Measurements from ENCODE around the gene CSMD2. TPM values are rescaled to one million over a fixed set of nuclear protein-coding genes. Genes with fewer than 3 reads are reported as not detected.

CSMD2 gene
- total and polyA plus RNA-seq, 2 experiments from 2014 or later, result 5.3 to 16.6 TPM

DNA sequence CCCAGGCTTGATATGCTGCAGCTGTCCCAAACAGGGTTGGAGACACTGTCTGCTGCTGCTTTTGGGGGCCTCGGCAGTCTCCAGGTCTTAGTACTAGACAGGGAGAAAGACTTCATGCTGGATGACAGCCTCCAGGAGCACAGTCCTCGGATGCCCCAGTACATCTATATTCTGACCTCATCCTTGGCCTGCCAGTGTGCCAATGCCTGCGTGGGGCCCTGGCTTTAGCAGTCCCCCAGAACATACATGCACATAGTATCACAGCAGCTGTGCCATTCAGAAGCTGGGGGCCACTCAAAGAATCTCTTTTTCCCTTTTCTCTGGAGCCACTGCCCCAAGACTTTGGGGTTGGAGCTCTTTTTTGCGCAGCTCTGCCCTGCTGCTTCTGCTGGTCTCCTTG, 697.0 kb downstream of the CSMD2 start:
- Histone ChIP-seq H3K27me3 (ENCODE audit: insufficient read depth) (0 out of 2 replicates have a peak, but pooled peaks cover 3% of the 10 kb centered on the region), H3K9me2 (ENCODE audit: insufficient read depth) (no peaks in the 10 kb centered on the region), H3K4me2 (no peak overlapping the region), H4K20me1 (replicated peaks; ENCODE audit: insufficient read depth) (no peaks in the 10 kb centered on the region), H3K4me3 (no peak overlapping the region), H3K4me1 (ENCODE audit: insufficient read depth) (peaks cover 7% of the 10 kb centered on the region; the same call in 1 of the 2 replicates), H3K36me3 (ENCODE audit: insufficient read depth) (no peaks in the 10 kb centered on the region), H3F3A (replicated peaks; ENCODE audit: low read depth) (no peaks in the 10 kb centered on the region), H3K79me2 (replicated peaks; ENCODE audit: insufficient read depth) (no peaks in the 10 kb centered on the region), H2AFZ (no peak overlapping the region), H3K27ac (ENCODE audit: low read depth) (no peak overlapping the region)
- Mint-ChIP-seq H3K36me3 (ENCODE audit: low read depth) (no peaks in the 10 kb centered on the region; the same call in 2 of the 3 replicates), H3K4me3 (no peak overlapping the region), H3K27me3 (ENCODE audit: insufficient read depth, low read depth, poor library complexity) (peaks cover 13% of the 10 kb centered on the region), H3K4me1 (peaks cover 18% of the 10 kb centered on the region), H3K27ac (no peak overlapping the region), H3K9me3 (no peaks in the 10 kb centered on the region)
- ATAC-seq, result no peak
- TF ChIP-seq ZNF331 (CRISPR knock-in tag; IDR thresholded peaks at IDR 0.05; ENCODE audit: low read depth) (no peak), EZH2 (IDR thresholded peaks at IDR 0.05; ENCODE audit: low read depth, unreplicated experiment) (no peak), JUNB (IDR thresholded peaks at IDR 0.05; ENCODE audit: unreplicated experiment) (no peak), ZNF114 (CRISPR knock-in tag; IDR thresholded peaks at IDR 0.05) (no peak), STAT1 (IDR thresholded peaks at IDR 0.05; ENCODE audit: unreplicated experiment) (no peak), EZH2phosphoT487 (IDR thresholded peaks at IDR 0.05; ENCODE audit: unreplicated experiment) (no peak), POLR2AphosphoS5 (IDR thresholded peaks at IDR 0.05; ENCODE audit: low read depth) (no peak), NANOG (IDR thresholded peaks at IDR 0.05; ENCODE audit: borderline replicate concordance) (no peak), CREB1 (CRISPR knock-in tag; IDR thresholded peaks at IDR 0.05; ENCODE audit: low read depth) (no peak)
- TF ChIP-seq, protein P1, sequence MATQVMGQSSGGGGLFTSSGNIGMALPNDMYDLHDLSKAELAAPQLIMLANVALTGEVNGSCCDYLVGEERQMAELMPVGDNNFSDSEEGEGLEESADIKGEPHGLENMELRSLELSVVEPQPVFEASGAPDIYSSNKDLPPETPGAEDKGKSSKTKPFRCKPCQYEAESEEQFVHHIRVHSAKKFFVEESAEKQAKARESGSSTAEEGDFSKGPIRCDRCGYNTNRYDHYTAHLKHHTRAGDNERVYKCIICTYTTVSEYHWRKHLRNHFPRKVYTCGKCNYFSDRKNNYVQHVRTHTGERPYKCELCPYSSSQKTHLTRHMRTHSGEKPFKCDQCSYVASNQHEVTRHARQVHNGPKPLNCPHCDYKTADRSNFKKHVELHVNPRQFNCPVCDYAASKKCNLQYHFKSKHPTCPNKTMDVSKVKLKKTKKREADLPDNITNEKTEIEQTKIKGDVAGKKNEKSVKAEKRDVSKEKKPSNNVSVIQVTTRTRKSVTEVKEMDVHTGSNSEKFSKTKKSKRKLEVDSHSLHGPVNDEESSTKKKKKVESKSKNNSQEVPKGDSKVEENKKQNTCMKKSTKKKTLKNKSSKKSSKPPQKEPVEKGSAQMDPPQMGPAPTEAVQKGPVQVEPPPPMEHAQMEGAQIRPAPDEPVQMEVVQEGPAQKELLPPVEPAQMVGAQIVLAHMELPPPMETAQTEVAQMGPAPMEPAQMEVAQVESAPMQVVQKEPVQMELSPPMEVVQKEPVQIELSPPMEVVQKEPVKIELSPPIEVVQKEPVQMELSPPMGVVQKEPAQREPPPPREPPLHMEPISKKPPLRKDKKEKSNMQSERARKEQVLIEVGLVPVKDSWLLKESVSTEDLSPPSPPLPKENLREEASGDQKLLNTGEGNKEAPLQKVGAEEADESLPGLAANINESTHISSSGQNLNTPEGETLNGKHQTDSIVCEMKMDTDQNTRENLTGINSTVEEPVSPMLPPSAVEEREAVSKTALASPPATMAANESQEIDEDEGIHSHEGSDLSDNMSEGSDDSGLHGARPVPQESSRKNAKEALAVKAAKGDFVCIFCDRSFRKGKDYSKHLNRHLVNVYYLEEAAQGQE (IDR thresholded peaks at IDR 0.05; ENCODE audit: unreplicated experiment), result no peak
- TF ChIP-seq, protein P2, sequence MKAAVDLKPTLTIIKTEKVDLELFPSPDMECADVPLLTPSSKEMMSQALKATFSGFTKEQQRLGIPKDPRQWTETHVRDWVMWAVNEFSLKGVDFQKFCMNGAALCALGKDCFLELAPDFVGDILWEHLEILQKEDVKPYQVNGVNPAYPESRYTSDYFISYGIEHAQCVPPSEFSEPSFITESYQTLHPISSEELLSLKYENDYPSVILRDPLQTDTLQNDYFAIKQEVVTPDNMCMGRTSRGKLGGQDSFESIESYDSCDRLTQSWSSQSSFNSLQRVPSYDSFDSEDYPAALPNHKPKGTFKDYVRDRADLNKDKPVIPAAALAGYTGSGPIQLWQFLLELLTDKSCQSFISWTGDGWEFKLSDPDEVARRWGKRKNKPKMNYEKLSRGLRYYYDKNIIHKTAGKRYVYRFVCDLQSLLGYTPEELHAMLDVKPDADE (IDR thresholded peaks at IDR 0.05), result no peak
- TF ChIP-seq, protein P3, sequence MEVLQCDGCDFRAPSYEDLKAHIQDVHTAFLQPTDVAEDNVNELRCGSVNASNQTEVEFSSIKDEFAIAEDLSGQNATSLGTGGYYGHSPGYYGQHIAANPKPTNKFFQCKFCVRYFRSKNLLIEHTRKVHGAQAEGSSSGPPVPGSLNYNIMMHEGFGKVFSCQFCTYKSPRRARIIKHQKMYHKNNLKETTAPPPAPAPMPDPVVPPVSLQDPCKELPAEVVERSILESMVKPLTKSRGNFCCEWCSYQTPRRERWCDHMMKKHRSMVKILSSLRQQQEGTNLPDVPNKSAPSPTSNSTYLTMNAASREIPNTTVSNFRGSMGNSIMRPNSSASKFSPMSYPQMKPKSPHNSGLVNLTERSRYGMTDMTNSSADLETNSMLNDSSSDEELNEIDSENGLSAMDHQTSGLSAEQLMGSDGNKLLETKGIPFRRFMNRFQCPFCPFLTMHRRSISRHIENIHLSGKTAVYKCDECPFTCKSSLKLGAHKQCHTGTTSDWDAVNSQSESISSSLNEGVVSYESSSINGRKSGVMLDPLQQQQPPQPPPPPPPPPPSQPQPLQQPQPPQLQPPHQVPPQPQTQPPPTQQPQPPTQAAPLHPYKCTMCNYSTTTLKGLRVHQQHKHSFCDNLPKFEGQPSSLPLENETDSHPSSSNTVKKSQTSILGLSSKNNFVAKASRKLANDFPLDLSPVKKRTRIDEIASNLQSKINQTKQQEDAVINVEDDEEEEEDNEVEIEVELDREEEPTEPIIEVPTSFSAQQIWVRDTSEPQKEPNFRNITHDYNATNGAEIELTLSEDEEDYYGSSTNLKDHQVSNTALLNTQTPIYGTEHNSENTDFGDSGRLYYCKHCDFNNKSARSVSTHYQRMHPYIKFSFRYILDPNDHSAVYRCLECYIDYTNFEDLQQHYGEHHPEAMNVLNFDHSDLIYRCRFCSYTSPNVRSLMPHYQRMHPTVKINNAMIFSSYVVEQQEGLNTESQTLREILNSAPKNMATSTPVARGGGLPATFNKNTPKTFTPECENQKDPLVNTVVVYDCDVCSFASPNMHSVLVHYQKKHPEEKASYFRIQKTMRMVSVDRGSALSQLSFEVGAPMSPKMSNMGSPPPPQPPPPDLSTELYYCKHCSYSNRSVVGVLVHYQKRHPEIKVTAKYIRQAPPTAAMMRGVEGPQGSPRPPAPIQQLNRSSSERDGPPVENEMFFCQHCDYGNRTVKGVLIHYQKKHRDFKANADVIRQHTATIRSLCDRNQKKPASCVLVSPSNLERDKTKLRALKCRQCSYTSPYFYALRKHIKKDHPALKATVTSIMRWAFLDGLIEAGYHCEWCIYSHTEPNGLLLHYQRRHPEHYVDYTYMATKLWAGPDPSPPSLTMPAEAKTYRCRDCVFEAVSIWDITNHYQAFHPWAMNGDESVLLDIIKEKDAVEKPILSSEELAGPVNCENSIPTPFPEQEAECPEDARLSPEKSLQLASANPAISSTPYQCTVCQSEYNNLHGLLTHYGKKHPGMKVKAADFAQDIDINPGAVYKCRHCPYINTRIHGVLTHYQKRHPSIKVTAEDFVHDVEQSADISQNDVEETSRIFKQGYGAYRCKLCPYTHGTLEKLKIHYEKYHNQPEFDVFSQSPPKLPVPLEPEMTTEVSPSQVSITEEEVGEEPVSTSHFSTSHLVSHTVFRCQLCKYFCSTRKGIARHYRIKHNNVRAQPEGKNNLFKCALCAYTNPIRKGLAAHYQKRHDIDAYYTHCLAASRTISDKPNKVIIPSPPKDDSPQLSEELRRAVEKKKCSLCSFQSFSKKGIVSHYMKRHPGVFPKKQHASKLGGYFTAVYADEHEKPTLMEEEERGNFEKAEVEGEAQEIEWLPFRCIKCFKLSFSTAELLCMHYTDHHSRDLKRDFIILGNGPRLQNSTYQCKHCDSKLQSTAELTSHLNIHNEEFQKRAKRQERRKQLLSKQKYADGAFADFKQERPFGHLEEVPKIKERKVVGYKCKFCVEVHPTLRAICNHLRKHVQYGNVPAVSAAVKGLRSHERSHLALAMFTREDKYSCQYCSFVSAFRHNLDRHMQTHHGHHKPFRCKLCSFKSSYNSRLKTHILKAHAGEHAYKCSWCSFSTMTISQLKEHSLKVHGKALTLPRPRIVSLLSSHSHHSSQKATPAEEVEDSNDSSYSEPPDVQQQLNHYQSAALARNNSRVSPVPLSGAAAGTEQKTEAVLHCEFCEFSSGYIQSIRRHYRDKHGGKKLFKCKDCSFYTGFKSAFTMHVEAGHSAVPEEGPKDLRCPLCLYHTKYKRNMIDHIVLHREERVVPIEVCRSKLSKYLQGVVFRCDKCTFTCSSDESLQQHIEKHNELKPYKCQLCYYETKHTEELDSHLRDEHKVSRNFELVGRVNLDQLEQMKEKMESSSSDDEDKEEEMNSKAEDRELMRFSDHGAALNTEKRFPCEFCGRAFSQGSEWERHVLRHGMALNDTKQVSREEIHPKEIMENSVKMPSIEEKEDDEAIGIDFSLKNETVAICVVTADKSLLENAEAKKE (CRISPR knock-in tag; IDR thresholded peaks at IDR 0.05), result no peak
- TF ChIP-seq, protein P4, sequence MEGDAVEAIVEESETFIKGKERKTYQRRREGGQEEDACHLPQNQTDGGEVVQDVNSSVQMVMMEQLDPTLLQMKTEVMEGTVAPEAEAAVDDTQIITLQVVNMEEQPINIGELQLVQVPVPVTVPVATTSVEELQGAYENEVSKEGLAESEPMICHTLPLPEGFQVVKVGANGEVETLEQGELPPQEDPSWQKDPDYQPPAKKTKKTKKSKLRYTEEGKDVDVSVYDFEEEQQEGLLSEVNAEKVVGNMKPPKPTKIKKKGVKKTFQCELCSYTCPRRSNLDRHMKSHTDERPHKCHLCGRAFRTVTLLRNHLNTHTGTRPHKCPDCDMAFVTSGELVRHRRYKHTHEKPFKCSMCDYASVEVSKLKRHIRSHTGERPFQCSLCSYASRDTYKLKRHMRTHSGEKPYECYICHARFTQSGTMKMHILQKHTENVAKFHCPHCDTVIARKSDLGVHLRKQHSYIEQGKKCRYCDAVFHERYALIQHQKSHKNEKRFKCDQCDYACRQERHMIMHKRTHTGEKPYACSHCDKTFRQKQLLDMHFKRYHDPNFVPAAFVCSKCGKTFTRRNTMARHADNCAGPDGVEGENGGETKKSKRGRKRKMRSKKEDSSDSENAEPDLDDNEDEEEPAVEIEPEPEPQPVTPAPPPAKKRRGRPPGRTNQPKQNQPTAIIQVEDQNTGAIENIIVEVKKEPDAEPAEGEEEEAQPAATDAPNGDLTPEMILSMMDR (conservative IDR thresholded peaks at IDR 0.05; ENCODE audit: low read depth in 2 of 2), result no peak
- no peak for DNase-seq (ENCODE audit: low spot score)
